ENCODE data around the gene ZMYND15.
"Not testable (repeated sequence)": the region's sequence is repeated elsewhere in the genome, so short reads cannot be mapped to it uniquely, and the experiment has no call there.

ZMYND15 gene

DNA sequence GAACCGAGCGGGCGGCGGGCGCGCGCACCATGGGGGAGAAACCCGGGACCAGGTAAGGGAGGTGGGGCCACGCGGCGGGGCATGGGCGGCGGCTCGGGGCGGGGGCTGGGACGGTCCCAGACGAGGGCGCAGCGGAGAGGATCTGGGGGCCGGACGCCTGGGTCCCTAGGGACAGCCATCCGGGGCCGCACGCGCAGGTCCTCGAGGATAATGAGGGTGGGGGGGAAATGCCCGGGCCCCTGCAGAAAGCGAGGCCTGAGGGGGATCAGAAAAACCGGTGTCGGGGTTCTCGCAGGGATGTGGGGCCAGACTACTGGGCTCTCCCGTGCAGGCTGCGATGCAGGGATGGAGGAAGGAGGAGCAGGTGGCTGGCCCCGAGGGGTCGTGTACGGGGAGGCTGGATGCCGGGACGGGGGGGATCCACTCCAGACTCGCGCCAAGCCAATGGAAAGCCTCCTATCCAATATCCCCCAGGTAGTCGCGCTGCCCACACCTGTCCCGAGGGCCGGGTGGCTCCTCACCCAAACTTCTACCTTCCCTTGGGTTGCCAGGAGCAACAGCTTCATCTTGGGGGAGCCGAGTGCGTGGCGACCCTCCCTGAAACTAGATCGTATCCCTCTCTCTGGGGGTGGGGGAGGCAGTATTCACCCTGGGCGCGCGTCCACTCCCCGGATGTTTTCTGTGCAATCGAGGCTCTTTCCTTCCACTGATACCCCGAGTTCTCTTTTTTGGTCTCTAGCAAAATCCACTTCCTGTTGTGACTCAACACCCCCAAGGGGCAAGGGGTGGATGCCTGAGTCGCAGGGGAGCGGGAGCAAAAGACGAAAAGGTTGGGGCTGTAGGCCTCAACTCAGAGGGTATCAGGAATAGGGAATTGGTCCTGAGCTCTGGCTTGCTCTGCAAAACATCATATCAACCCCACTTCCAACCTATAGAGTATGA is 28.7 kb upstream of the ZMYND15 start:
- peak overlapping the region; percentile 75 for H3K27ac ChIP-seq
- TF ChIP-seq, protein P1, sequence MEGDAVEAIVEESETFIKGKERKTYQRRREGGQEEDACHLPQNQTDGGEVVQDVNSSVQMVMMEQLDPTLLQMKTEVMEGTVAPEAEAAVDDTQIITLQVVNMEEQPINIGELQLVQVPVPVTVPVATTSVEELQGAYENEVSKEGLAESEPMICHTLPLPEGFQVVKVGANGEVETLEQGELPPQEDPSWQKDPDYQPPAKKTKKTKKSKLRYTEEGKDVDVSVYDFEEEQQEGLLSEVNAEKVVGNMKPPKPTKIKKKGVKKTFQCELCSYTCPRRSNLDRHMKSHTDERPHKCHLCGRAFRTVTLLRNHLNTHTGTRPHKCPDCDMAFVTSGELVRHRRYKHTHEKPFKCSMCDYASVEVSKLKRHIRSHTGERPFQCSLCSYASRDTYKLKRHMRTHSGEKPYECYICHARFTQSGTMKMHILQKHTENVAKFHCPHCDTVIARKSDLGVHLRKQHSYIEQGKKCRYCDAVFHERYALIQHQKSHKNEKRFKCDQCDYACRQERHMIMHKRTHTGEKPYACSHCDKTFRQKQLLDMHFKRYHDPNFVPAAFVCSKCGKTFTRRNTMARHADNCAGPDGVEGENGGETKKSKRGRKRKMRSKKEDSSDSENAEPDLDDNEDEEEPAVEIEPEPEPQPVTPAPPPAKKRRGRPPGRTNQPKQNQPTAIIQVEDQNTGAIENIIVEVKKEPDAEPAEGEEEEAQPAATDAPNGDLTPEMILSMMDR (conservative IDR thresholded peaks at IDR 0.05): no peak

DNA sequence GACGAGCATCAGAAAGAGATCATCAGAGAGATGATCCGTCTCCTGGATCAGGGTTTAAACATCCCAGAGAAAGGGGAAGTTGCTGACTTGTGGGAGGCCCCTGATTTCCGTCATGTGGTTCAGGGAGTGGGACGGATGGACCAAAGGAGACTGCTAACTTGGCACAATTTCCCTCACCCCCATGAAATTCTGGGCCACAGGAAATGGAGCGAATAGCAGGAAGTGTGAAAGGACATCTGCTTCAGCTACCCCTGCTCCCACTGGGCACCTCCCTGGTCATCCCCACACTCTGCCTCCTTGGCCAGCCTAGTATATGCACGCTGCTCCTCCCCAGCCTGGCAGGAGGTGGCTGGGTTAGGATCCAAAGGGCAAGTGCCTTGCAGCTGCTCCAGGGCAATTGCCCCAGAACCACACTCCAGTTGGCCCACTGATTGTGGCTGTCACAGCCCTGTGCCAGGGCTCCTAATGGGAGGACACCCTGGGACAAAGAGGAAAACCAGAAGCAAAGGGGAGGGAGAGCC is 27.9 kb upstream of the ZMYND15 start:
- TF ChIP-seq, protein P1 (conservative IDR thresholded peaks at IDR 0.05): no peak
- no peak overlapping the region for H3K27ac ChIP-seq

GRCh38 chr17:4712526-4712925 is 27.1 kb upstream of the ZMYND15 start:
- TF ChIP-seq, protein P1 (conservative IDR thresholded peaks at IDR 0.05): no peak

DNA sequence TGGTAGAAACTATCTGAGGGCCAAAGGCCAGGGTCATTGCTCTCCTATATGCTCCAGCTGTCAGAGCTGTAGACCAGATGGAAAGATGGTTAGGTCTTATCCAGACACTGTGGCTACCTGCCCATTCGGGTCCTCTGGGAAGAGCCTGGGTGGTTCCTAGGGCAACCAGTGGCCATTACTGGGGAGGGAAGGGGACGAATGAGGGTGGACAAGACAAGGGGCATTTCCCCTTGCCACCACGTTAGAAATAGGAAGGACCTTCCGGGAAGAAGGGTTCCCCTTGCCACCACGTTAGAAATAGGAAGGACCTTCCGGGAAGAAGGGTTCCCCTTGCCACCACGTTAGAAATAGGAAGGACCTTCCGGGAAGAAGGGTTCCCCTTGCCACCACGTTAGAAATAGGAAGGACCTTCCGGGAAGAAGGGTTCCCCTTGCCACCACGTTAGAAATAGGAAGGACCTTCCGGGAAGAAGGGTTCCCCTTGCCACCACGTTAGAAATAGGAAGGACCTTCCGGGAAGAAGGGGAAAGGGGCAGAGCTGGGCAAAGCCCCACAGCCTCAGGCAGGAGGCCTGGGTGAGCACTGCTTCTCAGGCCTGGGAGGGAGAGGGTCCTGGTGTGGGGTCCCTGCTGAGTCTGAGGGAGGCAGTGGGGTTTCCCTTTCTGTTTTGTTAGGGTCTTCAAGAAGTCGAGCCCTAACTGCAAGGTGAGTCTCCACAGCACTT is 25.1 kb upstream of the ZMYND15 start:
- H3K27ac ChIP-seq: not testable (repeated sequence)

More at GRCh38 chr17:4712526-4712925, 27.1 kb upstream of the ZMYND15 start:
- H3K27ac ChIP-seq: no peak overlapping the region

DNA sequence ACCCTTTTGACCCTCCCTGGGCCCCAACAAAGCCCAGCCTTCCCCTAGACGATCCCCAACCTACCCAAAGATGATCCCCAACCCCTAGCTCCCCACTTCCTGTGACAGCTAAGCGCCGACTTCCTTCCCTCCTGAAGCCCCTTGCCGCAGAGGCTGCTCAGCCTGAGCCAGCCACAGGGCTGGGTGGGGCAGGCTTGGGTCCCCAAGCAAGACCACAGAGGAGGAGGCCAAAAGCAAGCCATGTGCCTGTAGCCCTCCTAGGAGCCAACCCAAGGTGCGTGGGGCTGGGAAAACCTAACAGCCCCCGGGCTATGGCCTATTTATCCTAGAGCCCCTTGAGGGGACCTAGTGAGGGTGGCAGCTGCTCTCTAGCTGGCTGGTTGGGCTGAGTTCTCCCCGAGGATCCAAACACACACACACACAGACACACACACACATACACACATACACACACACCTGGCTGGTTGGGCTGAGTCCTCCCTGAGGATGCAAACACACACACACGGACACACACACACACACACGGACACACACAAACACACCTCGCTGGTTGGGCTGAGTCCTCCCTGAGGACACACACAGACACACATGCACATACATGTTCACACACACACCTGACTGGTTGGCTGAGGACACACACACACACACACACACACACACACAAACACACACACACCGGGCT is 24.4 kb upstream of the ZMYND15 start:
- no peak overlapping the region for H3K27ac ChIP-seq
- TF ChIP-seq, protein P1 (conservative IDR thresholded peaks at IDR 0.05): no peak

DNA sequence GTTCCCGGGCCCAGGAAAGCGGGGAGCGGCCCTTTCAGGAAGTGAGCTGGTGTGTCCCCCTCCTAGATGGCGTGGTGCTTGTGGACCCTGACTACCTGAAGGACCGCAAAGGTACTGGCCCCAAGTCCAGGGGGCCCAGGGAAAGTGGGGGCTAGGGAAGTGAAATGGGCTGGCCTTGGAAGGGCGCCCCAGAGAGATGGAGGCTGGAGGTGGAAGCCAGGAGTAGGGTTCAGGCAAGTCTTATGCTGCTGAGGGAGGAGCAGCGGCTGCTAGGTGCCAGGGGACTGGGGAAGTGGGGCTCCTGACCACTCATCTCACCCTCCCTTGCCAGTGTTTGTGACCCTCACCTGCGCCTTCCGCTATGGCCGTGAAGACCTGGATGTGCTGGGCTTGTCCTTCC is 23.6 kb upstream of the ZMYND15 start:
- no peak overlapping the region for H3K27ac ChIP-seq
- TF ChIP-seq, protein P1 (conservative IDR thresholded peaks at IDR 0.05): no peak

GRCh38 chr17:4717791-4718190 is 21.8 kb upstream of the ZMYND15 start:
- TF ChIP-seq, protein P1 (conservative IDR thresholded peaks at IDR 0.05): no peak
- no peak overlapping the region for H3K27ac ChIP-seq
